Activated CD8-positive, alpha-beta T cell treated with anti-CD3 and anti-CD28 coated beads for 36 hours (primary cell): ENCODE data around the gene CLEC16A. TPM values are rescaled to one million over a fixed set of nuclear protein-coding genes. Genes with fewer than 3 reads are reported as not detected.

Source experiments
- ATAC-seq: fragments of 200-7000 bp; cut with Tn5 transposase; one replicate; pipeline ENCODE4 v1.10.0; 2021; ENCODE audit warnings: mild to moderate bottlenecking, moderate library complexity
- CTCF ChIA-PET: fragments of 350-600 bp; sonication (Branson Sonifier 250); formaldehyde crosslinking; loops from one replicate; lab custom pipeline; 2021; ENCODE audit warnings: antibody characterized with exemption; lab: Charles Lee
- POLR2A ChIA-PET: fragments of 350-600 bp; sonication (Branson Sonifier 250); formaldehyde crosslinking; loops from one replicate; lab custom pipeline; 2021; ENCODE audit warnings: antibody characterized with exemption; lab: Charles Lee
- DNase-seq: peaks from one replicate; pipeline ENCODE4 v3.0.0-alpha.2; 2020
- H3K27ac Mint-ChIP-seq: one replicate; pipeline ENCODE4 v1.8.0; 2021; ENCODE audit warnings: mild to moderate bottlenecking, mixed read lengths
- H3K27me3 Mint-ChIP-seq: one replicate; pipeline ENCODE4 v1.8.0; 2021; ENCODE audit warnings: mixed read lengths
- H3K36me3 Mint-ChIP-seq: one replicate; pipeline ENCODE4 v1.8.0; 2021; ENCODE audit warnings: low read depth, mixed read lengths
- H3K4me1 Mint-ChIP-seq: one replicate; pipeline ENCODE4 v1.8.0; 2021; ENCODE audit warnings: low read depth, mixed read lengths
- H3K4me3 Mint-ChIP-seq: one replicate; pipeline ENCODE4 v1.8.0; 2021; ENCODE audit warnings: mild to moderate bottlenecking, moderate library complexity, mixed read lengths
- H3K9me3 Mint-ChIP-seq: one replicate; pipeline ENCODE4 v1.8.0; 2021; ENCODE audit warnings: mixed read lengths
- CTCF ChIP-seq: fragments of 200-600 bp; IDR thresholded peaks from one replicate; pipeline ENCODE4 v1.8.0; 2022; ENCODE audit warnings: antibody characterized with exemption, mild to moderate bottlenecking
- intact Hi-C: fragments of 100-400 bp; cut with micrococcal nuclease; formaldehyde crosslinking; loops from one replicate; pipeline ENCODE4 v1.10.0; 2022
- total RNA-seq, 2 experiments: library from RNA; stranded (reverse); gene quantifications; one replicate each; pipeline ENCODE4 v1.2.3, GENCODE V29; 2021

Gene CLEC16A
- total RNA-seq, 2 experiments from 2014 or later = 20.4 to 21.7 TPM

- ATAC-seq = no peak
- ChIA-PET POLR2A (no interaction called here), CTCF (no interaction called here)
- H3K27me3 Mint-ChIP-seq = no peaks in the 10 kb centered on the region
- no peak for DNase-seq
- no peak overlapping the region for H3K27ac Mint-ChIP-seq
- H3K36me3 Mint-ChIP-seq = peaks cover 18% of the 10 kb centered on the region
- no peaks in the 10 kb centered on the region for H3K9me3 Mint-ChIP-seq
- H3K4me1 Mint-ChIP-seq = peaks cover 3% of the 10 kb centered on the region
- intact Hi-C loops = no loop called here
- no peak overlapping the region for H3K4me3 Mint-ChIP-seq
- TF ChIP-seq CTCF = no peak
Measured at GRCh38 chr16:11009027-11009755, 64.8 kb downstream of the CLEC16A start.

GRCh38 chr16:11010575-11011221 is 66.3 kb downstream of the CLEC16A start:
- ChIA-PET CTCF (no interaction called here), POLR2A (no interaction called here)
- H3K36me3 Mint-ChIP-seq = peaks cover 18% of the 10 kb centered on the region
- H3K9me3 Mint-ChIP-seq = no peaks in the 10 kb centered on the region
- no peak overlapping the region for H3K4me3 Mint-ChIP-seq
- no peak for TF ChIP-seq CTCF
- no peak overlapping the region for H3K27ac Mint-ChIP-seq
- ATAC-seq (no peak), DNase-seq (no peak)
- H3K27me3 Mint-ChIP-seq = no peaks in the 10 kb centered on the region
- intact Hi-C loops = no loop called here
- H3K4me1 Mint-ChIP-seq = peaks cover 2% of the 10 kb centered on the region

- H3K4me1 Mint-ChIP-seq = peaks cover 2% of the 10 kb centered on the region
- H3K4me3 Mint-ChIP-seq = no peak overlapping the region
- no peak overlapping the region for H3K27ac Mint-ChIP-seq
- ATAC-seq = no peak
- intact Hi-C loops = no loop called here
- H3K36me3 Mint-ChIP-seq = peaks cover 18% of the 10 kb centered on the region
- POLR2A ChIA-PET = no interaction called here
- CTCF ChIA-PET = no interaction called here
- no peak for DNase-seq
- no peaks in the 10 kb centered on the region for H3K9me3 Mint-ChIP-seq
- TF ChIP-seq CTCF = no peak
- H3K27me3 Mint-ChIP-seq = no peaks in the 10 kb centered on the region
Measured at GRCh38 chr16:11011326-11011725, 67.0 kb downstream of the CLEC16A start.

GRCh38 chr16:11012841-11013240 is 68.5 kb downstream of the CLEC16A start:
- POLR2A ChIA-PET = no interaction called here
- Mint-ChIP-seq H3K27me3 (no peaks in the 10 kb centered on the region), H3K27ac (peak overlapping the region; percentile 4), H3K36me3 (peaks cover 18% of the 10 kb centered on the region), H3K4me3 (no peak overlapping the region), H3K9me3 (no peaks in the 10 kb centered on the region), H3K4me1 (peaks cover 12% of the 10 kb centered on the region)
- DNase-seq = no peak
- CTCF ChIA-PET = no interaction called here
- intact Hi-C loops = no loop called here
- no peak for TF ChIP-seq CTCF
- ATAC-seq = no peak

- H3K4me3 Mint-ChIP-seq = no peak overlapping the region
- no peak for TF ChIP-seq CTCF
- POLR2A ChIA-PET = no interaction called here
- intact Hi-C loops = no loop called here
- H3K27ac Mint-ChIP-seq = no peak overlapping the region
- no peaks in the 10 kb centered on the region for H3K27me3 Mint-ChIP-seq
- DNase-seq (no peak), ATAC-seq (no peak)
- CTCF ChIA-PET = interaction anchor here (1.3 to 1.4 kb wide), 2 partner anchors 20 to 43 kb away, joined by 3 read pairs; no protein-coding TSS in a partner anchor
- H3K36me3 Mint-ChIP-seq = peaks cover 18% of the 10 kb centered on the region
- no peaks in the 10 kb centered on the region for H3K9me3 Mint-ChIP-seq
- peaks cover 12% of the 10 kb centered on the region for H3K4me1 Mint-ChIP-seq
Measured at GRCh38 chr16:11014136-11014535, 69.8 kb downstream of the CLEC16A start.
